ENCODE measurements around the gene PTPRD. TPM values are rescaled to one million over a fixed set of nuclear protein-coding genes. Genes with fewer than 3 reads are reported as not detected.

Gene PTPRD
- total and polyA plus RNA-seq, 2 experiments from 2014 or later = 11.5 to 58.0 TPM

DNA sequence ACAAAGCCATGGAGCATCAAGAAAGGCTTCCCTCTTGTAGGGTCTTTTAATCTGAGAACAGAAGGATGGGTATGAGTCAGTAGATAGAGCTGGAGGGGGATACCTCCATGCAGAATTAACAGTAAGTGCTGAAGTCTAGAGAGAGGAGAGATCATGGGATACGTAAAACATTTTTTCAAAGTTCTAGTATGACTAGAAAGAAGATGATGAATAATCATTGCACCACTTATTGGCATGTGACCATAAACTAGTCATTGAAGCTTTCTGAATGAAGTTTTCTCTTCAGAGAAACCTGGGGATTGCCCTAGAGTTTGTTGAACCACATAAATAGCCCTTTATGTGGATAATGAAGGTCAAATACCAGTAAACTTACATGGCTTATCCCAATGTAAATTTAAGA lies 48.6 kb upstream of the PTPRD start:
- no peaks in the 10 kb centered on the region for H3K36me3 Mint-ChIP-seq (ENCODE audit: low read depth)
- Histone ChIP-seq H3K4me3 (no peak overlapping the region), H3K79me2 (replicated peaks; ENCODE audit: insufficient read depth) (no peaks in the 10 kb centered on the region), H3K27me3 (ENCODE audit: insufficient read depth) (no peaks in the 10 kb centered on the region), H3K9me2 (ENCODE audit: insufficient read depth) (no peaks in the 10 kb centered on the region), H4K20me1 (replicated peaks; ENCODE audit: insufficient read depth) (no peaks in the 10 kb centered on the region), H3K36me3 (ENCODE audit: insufficient read depth) (no peaks in the 10 kb centered on the region), H3K4me2 (no peak overlapping the region), H2AFZ (no peak overlapping the region), H3K27ac (ENCODE audit: low read depth) (no peak overlapping the region), H3F3A (replicated peaks; ENCODE audit: low read depth) (no peaks in the 10 kb centered on the region), H3K4me1 (ENCODE audit: insufficient read depth) (no peaks in the 10 kb centered on the region)
- no peak overlapping the region for H3K27ac Mint-ChIP-seq
- H3K9me3 Mint-ChIP-seq = no peaks in the 10 kb centered on the region
- ATAC-seq (no peak), DNase-seq (ENCODE audit: low spot score) (no peak)
- TF ChIP-seq, protein P1, sequence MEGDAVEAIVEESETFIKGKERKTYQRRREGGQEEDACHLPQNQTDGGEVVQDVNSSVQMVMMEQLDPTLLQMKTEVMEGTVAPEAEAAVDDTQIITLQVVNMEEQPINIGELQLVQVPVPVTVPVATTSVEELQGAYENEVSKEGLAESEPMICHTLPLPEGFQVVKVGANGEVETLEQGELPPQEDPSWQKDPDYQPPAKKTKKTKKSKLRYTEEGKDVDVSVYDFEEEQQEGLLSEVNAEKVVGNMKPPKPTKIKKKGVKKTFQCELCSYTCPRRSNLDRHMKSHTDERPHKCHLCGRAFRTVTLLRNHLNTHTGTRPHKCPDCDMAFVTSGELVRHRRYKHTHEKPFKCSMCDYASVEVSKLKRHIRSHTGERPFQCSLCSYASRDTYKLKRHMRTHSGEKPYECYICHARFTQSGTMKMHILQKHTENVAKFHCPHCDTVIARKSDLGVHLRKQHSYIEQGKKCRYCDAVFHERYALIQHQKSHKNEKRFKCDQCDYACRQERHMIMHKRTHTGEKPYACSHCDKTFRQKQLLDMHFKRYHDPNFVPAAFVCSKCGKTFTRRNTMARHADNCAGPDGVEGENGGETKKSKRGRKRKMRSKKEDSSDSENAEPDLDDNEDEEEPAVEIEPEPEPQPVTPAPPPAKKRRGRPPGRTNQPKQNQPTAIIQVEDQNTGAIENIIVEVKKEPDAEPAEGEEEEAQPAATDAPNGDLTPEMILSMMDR (conservative IDR thresholded peaks at IDR 0.05; ENCODE audit: low read depth in 2 of 2) = no peak
- TF ChIP-seq JUNB (IDR thresholded peaks at IDR 0.05; ENCODE audit: unreplicated experiment) (no peak), CREB1 (CRISPR knock-in tag; IDR thresholded peaks at IDR 0.05; ENCODE audit: low read depth) (no peak), POLR2AphosphoS5 (IDR thresholded peaks at IDR 0.05; ENCODE audit: low read depth) (no peak), NANOG (IDR thresholded peaks at IDR 0.05; ENCODE audit: borderline replicate concordance) (no peak), ZNF331 (CRISPR knock-in tag; IDR thresholded peaks at IDR 0.05; ENCODE audit: low read depth) (no peak), EZH2phosphoT487 (IDR thresholded peaks at IDR 0.05; ENCODE audit: unreplicated experiment) (no peak), EZH2 (IDR thresholded peaks at IDR 0.05; ENCODE audit: low read depth, unreplicated experiment) (no peak), STAT1 (IDR thresholded peaks at IDR 0.05; ENCODE audit: unreplicated experiment) (no peak)
- TF ChIP-seq, protein P2, sequence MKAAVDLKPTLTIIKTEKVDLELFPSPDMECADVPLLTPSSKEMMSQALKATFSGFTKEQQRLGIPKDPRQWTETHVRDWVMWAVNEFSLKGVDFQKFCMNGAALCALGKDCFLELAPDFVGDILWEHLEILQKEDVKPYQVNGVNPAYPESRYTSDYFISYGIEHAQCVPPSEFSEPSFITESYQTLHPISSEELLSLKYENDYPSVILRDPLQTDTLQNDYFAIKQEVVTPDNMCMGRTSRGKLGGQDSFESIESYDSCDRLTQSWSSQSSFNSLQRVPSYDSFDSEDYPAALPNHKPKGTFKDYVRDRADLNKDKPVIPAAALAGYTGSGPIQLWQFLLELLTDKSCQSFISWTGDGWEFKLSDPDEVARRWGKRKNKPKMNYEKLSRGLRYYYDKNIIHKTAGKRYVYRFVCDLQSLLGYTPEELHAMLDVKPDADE (IDR thresholded peaks at IDR 0.05) = no peak
- no peaks in the 10 kb centered on the region for H3K27me3 Mint-ChIP-seq (ENCODE audit: insufficient read depth, low read depth, poor library complexity)
- H3K4me3 Mint-ChIP-seq = no peak overlapping the region
- H3K4me1 Mint-ChIP-seq = no peaks in the 10 kb centered on the region

DNA sequence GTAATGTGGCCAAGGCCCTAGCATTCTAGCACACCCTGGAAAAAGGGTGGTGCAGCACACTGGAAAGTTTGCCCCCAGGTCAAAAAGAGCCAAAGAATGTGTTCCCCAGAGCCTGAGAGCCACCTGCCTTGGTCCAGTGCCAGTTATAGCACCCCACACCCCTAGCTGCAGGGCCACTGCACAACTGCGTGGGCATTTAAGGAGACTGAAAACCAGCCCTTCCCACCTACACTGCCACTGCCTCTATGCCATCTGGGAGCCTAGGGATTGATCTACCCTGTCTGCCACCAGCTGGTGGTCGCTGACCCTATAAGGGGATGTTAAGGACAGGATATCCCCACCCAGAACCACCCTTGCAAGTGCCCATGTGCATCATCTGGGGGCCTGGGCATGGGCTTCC lies 38.2 kb upstream of the PTPRD start:
- no peaks in the 10 kb centered on the region for H3K4me1 ChIP-seq (ENCODE audit: insufficient read depth)
- no peaks in the 10 kb centered on the region for H3K4me1 Mint-ChIP-seq
- H3K27me3 Mint-ChIP-seq (ENCODE audit: insufficient read depth, low read depth, poor library complexity) = no peaks in the 10 kb centered on the region
- H3K27ac Mint-ChIP-seq = no peak overlapping the region
- H3K9me3 Mint-ChIP-seq = peaks cover 24% of the 10 kb centered on the region
- no peaks in the 10 kb centered on the region for H3F3A ChIP-seq (replicated peaks; ENCODE audit: low read depth)
- DNase-seq (ENCODE audit: low spot score) (no peak), ATAC-seq (no peak)
- H3K27ac ChIP-seq (ENCODE audit: low read depth) = no peak overlapping the region
- no peaks in the 10 kb centered on the region for H3K79me2 ChIP-seq (replicated peaks; ENCODE audit: insufficient read depth)
- H3K9me2 ChIP-seq (ENCODE audit: insufficient read depth) = no peaks in the 10 kb centered on the region; the same call in 1 of the 2 replicates
- H3K36me3 Mint-ChIP-seq (ENCODE audit: low read depth) = no peaks in the 10 kb centered on the region; the same call in 2 of the 3 replicates
- H3K27me3 ChIP-seq (ENCODE audit: insufficient read depth) = no peaks in the 10 kb centered on the region
- H4K20me1 ChIP-seq (replicated peaks; ENCODE audit: insufficient read depth) = no peaks in the 10 kb centered on the region
- H3K4me3 Mint-ChIP-seq = no peak overlapping the region
- H2AFZ ChIP-seq = no peak overlapping the region
- H3K36me3 ChIP-seq (ENCODE audit: insufficient read depth) = no peaks in the 10 kb centered on the region
- H3K4me2 ChIP-seq = no peak overlapping the region
- H3K4me3 ChIP-seq = no peak overlapping the region
- TF ChIP-seq, protein P1 (conservative IDR thresholded peaks at IDR 0.05; ENCODE audit: low read depth in 2 of 2) = no peak
- TF ChIP-seq, protein P3, sequence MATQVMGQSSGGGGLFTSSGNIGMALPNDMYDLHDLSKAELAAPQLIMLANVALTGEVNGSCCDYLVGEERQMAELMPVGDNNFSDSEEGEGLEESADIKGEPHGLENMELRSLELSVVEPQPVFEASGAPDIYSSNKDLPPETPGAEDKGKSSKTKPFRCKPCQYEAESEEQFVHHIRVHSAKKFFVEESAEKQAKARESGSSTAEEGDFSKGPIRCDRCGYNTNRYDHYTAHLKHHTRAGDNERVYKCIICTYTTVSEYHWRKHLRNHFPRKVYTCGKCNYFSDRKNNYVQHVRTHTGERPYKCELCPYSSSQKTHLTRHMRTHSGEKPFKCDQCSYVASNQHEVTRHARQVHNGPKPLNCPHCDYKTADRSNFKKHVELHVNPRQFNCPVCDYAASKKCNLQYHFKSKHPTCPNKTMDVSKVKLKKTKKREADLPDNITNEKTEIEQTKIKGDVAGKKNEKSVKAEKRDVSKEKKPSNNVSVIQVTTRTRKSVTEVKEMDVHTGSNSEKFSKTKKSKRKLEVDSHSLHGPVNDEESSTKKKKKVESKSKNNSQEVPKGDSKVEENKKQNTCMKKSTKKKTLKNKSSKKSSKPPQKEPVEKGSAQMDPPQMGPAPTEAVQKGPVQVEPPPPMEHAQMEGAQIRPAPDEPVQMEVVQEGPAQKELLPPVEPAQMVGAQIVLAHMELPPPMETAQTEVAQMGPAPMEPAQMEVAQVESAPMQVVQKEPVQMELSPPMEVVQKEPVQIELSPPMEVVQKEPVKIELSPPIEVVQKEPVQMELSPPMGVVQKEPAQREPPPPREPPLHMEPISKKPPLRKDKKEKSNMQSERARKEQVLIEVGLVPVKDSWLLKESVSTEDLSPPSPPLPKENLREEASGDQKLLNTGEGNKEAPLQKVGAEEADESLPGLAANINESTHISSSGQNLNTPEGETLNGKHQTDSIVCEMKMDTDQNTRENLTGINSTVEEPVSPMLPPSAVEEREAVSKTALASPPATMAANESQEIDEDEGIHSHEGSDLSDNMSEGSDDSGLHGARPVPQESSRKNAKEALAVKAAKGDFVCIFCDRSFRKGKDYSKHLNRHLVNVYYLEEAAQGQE (IDR thresholded peaks at IDR 0.05; ENCODE audit: unreplicated experiment) = no peak
- TF ChIP-seq EZH2 (IDR thresholded peaks at IDR 0.05; ENCODE audit: low read depth, unreplicated experiment) (no peak), STAT1 (IDR thresholded peaks at IDR 0.05; ENCODE audit: unreplicated experiment) (no peak), JUNB (IDR thresholded peaks at IDR 0.05; ENCODE audit: unreplicated experiment) (no peak), CREB1 (CRISPR knock-in tag; IDR thresholded peaks at IDR 0.05; ENCODE audit: low read depth) (no peak), ZNF331 (CRISPR knock-in tag; IDR thresholded peaks at IDR 0.05; ENCODE audit: low read depth) (no peak)
